Thoracic aorta (tissue), 2 donors: ENCODE data around the gene CAPN10. TPM values are rescaled to one million over a fixed set of nuclear protein-coding genes. Genes with fewer than 3 reads are reported as not detected.

ENCODE experiments used
- ATAC-seq: fragments of 150-250 bp; one replicate; pipeline ENCODE4 v1.8.0; 2017; ENCODE audit warnings: low read depth; ENCODE audit not compliant: insufficient number of reproducible peaks, low FRiP score
- DNase-seq: peaks from one replicate; pipeline ENCODE4 v3.0.0-alpha.2; 2020; ENCODE audit warnings: low spot score
- H3K27ac ChIP-seq, 2 donors: fragments of 200-600 bp; sonication (generic); 1 replicate in 1 of 2; 2 replicates in 1 of 2; pipeline ENCODE4 v1.5.1; 2016; ENCODE audit warnings: mild to moderate bottlenecking in 2 of 2, moderate library complexity in 2 of 2
- H3K27me3 ChIP-seq: fragments of 200-600 bp; sonication (generic); replicated peaks from 2 replicates; pipeline ENCODE4 v1.6.0; 2016; ENCODE audit warnings: mild to moderate bottlenecking; ENCODE audit not compliant: insufficient read depth
- H3K36me3 ChIP-seq: fragments of 200-600 bp; sonication (generic); one replicate; pipeline ENCODE4 v1.5.1; 2016
- H3K4me1 ChIP-seq, 2 donors: fragments of 200-600 bp; sonication (generic); 1 replicate in 1 of 2; 2 replicates in 1 of 2; pipeline versions ENCODE4 v1.5.1 to v1.6.0; 2016; ENCODE audit warnings: low read depth in 2 of 2, mild to moderate bottlenecking in 1 of 2; ENCODE audit not compliant: control insufficient read depth in 1 of 2
- H3K4me3 ChIP-seq: fragments of 200-600 bp; sonication (generic); 2 replicates; pipeline ENCODE4 v1.5.1; 2016; ENCODE audit warnings: mild to moderate bottlenecking
- H3K9me3 ChIP-seq: fragments of 200-600 bp; sonication (generic); 2 replicates; pipeline ENCODE4 v1.5.1; 2016
- total RNA-seq, 2 donors: library from RNA; depleted of rRNA; stranded (reverse); fragments of >200 nt; gene quantifications; one replicate each; pipeline versions ENCODE4 v1.1.0 to v1.2.3, GENCODE V29; 2016
- TF ChIP-seq, protein P1 (sequence below): fragments of 200-600 bp; sonication (generic); IDR thresholded peaks from one replicate; pipeline ENCODE4 v1.5.1; 2019; ENCODE audit warnings: antibody characterized with exemption

CAPN10 gene
- total RNA-seq, 2 donors from 2014 or later, result 33.3 to 38.2 TPM

DNA sequence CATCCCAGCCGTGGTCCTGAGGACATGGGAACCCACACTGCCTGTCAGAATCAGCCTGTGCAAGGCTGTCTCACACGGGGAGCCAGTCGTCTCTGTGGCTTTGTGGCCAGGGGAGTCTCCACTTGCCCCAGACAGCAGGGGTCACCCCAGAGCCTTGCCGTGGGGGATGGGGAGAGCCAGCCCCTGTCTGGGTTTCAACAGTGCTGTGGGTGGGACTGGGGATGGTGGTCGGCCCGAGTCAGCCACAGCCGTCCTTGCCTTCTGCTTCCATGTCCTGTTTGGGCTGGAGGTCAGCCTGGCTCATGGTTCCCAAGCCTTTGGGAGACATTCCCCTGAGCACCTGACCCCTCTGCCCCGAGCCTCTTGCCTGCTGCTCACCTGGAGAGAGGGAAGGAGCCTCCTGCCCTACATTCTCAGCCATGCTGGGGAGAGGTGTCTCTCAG lies 58.3 kb downstream of the CAPN10 start:
- Histone ChIP-seq H3K4me1 (no peaks in the 10 kb centered on the region), H3K36me3 (no peaks in the 10 kb centered on the region), H3K9me3 (no peaks in the 10 kb centered on the region), H3K4me3 (no peak overlapping the region), H3K27me3 (no peaks in the 10 kb centered on the region), H3K27ac (no peak overlapping the region)
- ATAC-seq (no peak), DNase-seq (no peak)
- TF ChIP-seq, protein P1, sequence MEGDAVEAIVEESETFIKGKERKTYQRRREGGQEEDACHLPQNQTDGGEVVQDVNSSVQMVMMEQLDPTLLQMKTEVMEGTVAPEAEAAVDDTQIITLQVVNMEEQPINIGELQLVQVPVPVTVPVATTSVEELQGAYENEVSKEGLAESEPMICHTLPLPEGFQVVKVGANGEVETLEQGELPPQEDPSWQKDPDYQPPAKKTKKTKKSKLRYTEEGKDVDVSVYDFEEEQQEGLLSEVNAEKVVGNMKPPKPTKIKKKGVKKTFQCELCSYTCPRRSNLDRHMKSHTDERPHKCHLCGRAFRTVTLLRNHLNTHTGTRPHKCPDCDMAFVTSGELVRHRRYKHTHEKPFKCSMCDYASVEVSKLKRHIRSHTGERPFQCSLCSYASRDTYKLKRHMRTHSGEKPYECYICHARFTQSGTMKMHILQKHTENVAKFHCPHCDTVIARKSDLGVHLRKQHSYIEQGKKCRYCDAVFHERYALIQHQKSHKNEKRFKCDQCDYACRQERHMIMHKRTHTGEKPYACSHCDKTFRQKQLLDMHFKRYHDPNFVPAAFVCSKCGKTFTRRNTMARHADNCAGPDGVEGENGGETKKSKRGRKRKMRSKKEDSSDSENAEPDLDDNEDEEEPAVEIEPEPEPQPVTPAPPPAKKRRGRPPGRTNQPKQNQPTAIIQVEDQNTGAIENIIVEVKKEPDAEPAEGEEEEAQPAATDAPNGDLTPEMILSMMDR, result no peak

DNA sequence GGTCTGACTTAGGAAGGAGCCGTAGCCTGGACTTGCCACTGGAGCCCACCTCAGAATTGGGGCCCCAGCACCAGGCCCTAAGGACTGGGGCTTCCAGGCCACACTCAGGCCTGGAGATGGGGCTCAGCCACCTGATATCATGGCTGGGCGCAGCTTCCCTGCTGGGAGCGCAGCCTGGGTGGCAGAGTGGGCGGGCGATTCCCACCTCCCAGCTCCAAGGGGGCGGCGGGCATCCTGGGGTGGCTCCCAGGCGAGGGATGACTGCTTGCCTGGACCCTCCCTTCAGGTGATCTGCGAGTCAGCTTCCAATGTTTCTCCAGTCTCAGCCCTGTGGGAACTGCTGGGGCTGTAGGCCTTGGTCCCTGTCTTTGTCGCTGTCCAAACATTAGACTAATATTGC lies 58.8 kb downstream of the CAPN10 start:
- no peak overlapping the region for H3K4me3 ChIP-seq
- TF ChIP-seq, protein P1, result no peak
- ATAC-seq (no peak), DNase-seq (no peak)
- H3K27me3 ChIP-seq, result no peaks in the 10 kb centered on the region
- no peaks in the 10 kb centered on the region for H3K4me1 ChIP-seq
- no peaks in the 10 kb centered on the region for H3K36me3 ChIP-seq
- no peaks in the 10 kb centered on the region for H3K9me3 ChIP-seq
- no peak overlapping the region for H3K27ac ChIP-seq

DNA sequence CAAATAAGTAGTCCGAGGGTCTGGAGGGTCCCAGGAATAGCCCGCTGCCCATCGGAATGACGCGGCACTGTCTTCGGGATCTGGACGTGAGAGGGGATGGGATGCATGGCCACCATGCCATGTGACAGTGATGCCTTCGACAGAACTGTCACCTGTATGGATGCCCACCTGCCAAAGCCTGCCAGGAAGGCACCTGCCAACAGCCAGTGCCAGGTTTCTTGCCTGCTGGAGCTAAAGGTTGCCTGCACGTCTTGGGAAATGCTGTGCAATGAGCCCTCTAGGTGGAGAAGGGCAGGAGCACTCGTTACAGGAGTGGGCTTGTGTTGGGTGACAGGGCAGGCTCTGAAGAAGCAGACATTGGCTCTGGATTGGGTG lies 59.3 kb downstream of the CAPN10 start:
- Histone ChIP-seq H3K9me3 (no peaks in the 10 kb centered on the region), H3K36me3 (no peaks in the 10 kb centered on the region), H3K27me3 (no peaks in the 10 kb centered on the region), H3K27ac (no peak overlapping the region), H3K4me1 (no peaks in the 10 kb centered on the region), H3K4me3 (no peak overlapping the region)
- DNase-seq, result no peak
- TF ChIP-seq, protein P1, result no peak
- ATAC-seq, result no peak

DNA sequence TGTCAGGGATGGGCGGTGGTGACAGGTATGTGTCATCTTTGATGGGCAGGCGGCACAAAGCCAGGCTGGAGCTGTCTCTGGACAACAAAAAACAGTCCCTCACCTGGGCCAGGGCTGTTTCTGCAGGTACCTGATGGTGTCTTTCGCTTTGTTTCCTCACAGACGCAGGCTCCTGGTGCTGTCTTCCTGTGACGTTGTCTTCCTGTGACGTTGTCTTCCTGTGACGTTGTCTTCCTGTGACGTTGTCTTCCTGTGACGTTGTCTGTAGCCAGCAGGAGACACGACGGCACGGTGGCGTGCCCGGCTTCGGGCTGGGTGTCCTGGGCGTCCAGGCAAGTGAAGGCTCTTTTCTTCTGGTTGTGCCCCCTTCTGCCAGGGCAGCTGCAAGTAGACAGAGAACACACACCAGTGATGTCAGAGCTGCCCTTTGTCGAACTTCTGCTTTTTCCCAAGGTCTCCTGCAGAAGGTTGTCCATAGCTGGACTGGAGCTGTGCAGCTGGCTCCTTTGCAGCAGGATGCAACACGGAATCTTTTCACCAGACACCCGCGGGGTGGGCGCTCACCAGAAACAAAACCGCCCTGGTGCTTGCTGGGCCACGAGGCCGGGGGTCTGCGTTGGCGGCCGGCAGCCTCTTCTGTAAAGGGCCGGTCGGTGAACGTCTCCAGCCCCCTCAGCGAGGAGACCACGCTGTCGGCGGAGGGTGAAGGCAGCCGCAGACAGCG lies 59.8 kb downstream of the CAPN10 start:
- DNase-seq (no peak), ATAC-seq (no peak)
- Histone ChIP-seq H3K36me3 (no peaks in the 10 kb centered on the region), H3K27me3 (no peaks in the 10 kb centered on the region), H3K4me1 (no peaks in the 10 kb centered on the region), H3K9me3 (no peaks in the 10 kb centered on the region), H3K27ac (no peak overlapping the region), H3K4me3 (no peak overlapping the region)
- TF ChIP-seq, protein P1, result no peak

DNA sequence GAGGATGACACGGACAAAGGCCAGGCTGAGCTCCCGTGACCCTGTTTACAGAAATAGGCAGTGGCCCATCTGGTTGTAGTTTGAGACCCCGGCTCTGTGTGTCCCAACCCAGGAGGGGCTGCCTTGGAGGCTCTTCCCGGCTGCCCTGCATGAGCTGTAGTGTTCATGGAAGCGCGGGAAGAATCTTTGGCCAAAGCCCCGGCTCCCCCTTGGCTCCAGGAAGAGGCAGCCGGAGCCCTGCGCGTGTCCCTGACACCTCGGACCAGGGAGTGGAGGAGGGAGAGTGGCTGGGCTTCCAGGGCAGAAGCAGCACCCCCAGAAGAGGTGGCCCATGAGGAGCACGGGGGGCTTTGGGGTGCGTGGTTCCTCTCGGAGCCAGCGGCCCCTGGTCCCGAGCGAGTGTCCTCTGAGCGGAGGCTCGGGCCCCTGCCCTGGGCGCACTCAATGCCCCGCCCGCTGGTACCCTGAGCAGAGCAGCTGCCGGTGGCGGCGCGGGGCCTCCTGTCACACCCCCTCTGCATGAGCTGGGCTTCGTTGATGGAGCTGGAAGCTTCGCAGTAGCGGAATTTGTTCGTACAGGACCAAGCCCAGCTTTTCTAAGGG lies 60.5 kb downstream of the CAPN10 start:
- TF ChIP-seq, protein P1, result no peak
- no peaks in the 10 kb centered on the region for H3K36me3 ChIP-seq
- H3K9me3 ChIP-seq, result no peaks in the 10 kb centered on the region
- H3K27me3 ChIP-seq, result no peaks in the 10 kb centered on the region
- DNase-seq (no peak), ATAC-seq (no peak)
- H3K4me1 ChIP-seq, result no peaks in the 10 kb centered on the region
- no peak overlapping the region for H3K4me3 ChIP-seq
- H3K27ac ChIP-seq, result no peak overlapping the region
